ENCODE results near the gene RABEP2. TPM values are rescaled to one million over a fixed set of nuclear protein-coding genes. Genes with fewer than 3 reads are reported as not detected.

The RABEP2 gene
- total and polyA plus RNA-seq, 2 experiments from 2014 or later, result 11.8 to 27.2 TPM

DNA sequence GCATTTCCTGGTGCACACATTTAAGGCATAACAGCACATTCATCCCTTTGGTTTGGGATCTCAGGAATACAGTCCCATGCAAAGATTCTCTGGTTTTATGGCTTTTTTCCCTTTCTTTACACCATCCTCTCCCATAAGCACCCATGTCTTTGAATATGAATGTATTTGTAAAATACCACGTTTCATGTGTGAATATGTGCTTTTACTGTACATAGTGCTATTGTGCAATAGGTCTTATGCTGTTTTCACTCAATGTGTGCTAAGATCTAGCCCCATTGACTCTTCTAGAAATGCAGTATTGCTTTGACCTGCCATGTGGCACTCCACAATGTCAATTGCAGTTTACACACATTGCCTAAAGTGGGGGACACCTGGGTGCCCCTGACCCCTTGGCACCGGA is 39.5 kb upstream of the RABEP2 start (continued):
- TF ChIP-seq ZNF114 (CRISPR knock-in tag; IDR thresholded peaks at IDR 0.05), result no peak
- TF ChIP-seq, protein P1, sequence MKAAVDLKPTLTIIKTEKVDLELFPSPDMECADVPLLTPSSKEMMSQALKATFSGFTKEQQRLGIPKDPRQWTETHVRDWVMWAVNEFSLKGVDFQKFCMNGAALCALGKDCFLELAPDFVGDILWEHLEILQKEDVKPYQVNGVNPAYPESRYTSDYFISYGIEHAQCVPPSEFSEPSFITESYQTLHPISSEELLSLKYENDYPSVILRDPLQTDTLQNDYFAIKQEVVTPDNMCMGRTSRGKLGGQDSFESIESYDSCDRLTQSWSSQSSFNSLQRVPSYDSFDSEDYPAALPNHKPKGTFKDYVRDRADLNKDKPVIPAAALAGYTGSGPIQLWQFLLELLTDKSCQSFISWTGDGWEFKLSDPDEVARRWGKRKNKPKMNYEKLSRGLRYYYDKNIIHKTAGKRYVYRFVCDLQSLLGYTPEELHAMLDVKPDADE (IDR thresholded peaks at IDR 0.05), result no peak
- no peak for TF ChIP-seq STAT1 (IDR thresholded peaks at IDR 0.05; ENCODE audit: unreplicated experiment)
- no peak for TF ChIP-seq EZH2phosphoT487 (IDR thresholded peaks at IDR 0.05; ENCODE audit: unreplicated experiment)
- no peak for TF ChIP-seq CTCF (conservative IDR thresholded peaks at IDR 0.05; ENCODE audit: low read depth in 2 of 2)
- TF ChIP-seq JUNB (IDR thresholded peaks at IDR 0.05; ENCODE audit: unreplicated experiment), result no peak
- TF ChIP-seq CREB1 (CRISPR knock-in tag; IDR thresholded peaks at IDR 0.05; ENCODE audit: low read depth), result no peak
- no peak for TF ChIP-seq POLR2AphosphoS5 (IDR thresholded peaks at IDR 0.05; ENCODE audit: low read depth)

GRCh38 chr16:28964072-28964471 is 39.0 kb upstream of the RABEP2 start:
- H3K4me3 Mint-ChIP-seq, result no peak overlapping the region
- Histone ChIP-seq H3K27ac (ENCODE audit: low read depth) (no peak overlapping the region), H3F3A (replicated peaks; ENCODE audit: low read depth) (no peaks in the 10 kb centered on the region), H3K9me2 (ENCODE audit: insufficient read depth) (no peaks in the 10 kb centered on the region), H3K4me2 (no peak overlapping the region), H3K4me3 (no peak overlapping the region), H3K36me3 (ENCODE audit: insufficient read depth) (peaks cover 29% of the 10 kb centered on the region), H3K4me1 (ENCODE audit: insufficient read depth) (no peaks in the 10 kb centered on the region), H2AFZ (no peak overlapping the region), H3K79me2 (replicated peaks; ENCODE audit: insufficient read depth) (no peaks in the 10 kb centered on the region), H4K20me1 (replicated peaks; ENCODE audit: insufficient read depth) (peaks cover 16% of the 10 kb centered on the region), H3K27me3 (ENCODE audit: insufficient read depth) (no peaks in the 10 kb centered on the region)
- peaks cover 3% of the 10 kb centered on the region for H3K27me3 Mint-ChIP-seq (ENCODE audit: insufficient read depth, low read depth, poor library complexity)
- DNase-seq (ENCODE audit: low spot score), result no peak
- ATAC-seq, result no peak
- H3K9me3 Mint-ChIP-seq, result no peaks in the 10 kb centered on the region
- H3K27ac Mint-ChIP-seq, result no peak overlapping the region
- H3K36me3 Mint-ChIP-seq (ENCODE audit: low read depth), result peaks cover 55% of the 10 kb centered on the region
- no peaks in the 10 kb centered on the region for H3K4me1 Mint-ChIP-seq
- TF ChIP-seq EZH2 (IDR thresholded peaks at IDR 0.05; ENCODE audit: low read depth, unreplicated experiment) (no peak), ZNF114 (CRISPR knock-in tag; IDR thresholded peaks at IDR 0.05) (no peak), NANOG (IDR thresholded peaks at IDR 0.05; ENCODE audit: borderline replicate concordance) (no peak), POLR2AphosphoS5 (IDR thresholded peaks at IDR 0.05; ENCODE audit: low read depth) (no peak), STAT1 (IDR thresholded peaks at IDR 0.05; ENCODE audit: unreplicated experiment) (no peak), CREB1 (CRISPR knock-in tag; IDR thresholded peaks at IDR 0.05; ENCODE audit: low read depth) (no peak), CTCF (conservative IDR thresholded peaks at IDR 0.05; ENCODE audit: low read depth in 2 of 2) (no peak), ZNF331 (CRISPR knock-in tag; IDR thresholded peaks at IDR 0.05; ENCODE audit: low read depth) (no peak), EZH2phosphoT487 (IDR thresholded peaks at IDR 0.05; ENCODE audit: unreplicated experiment) (no peak), JUNB (IDR thresholded peaks at IDR 0.05; ENCODE audit: unreplicated experiment) (no peak)
- TF ChIP-seq, protein P2, sequence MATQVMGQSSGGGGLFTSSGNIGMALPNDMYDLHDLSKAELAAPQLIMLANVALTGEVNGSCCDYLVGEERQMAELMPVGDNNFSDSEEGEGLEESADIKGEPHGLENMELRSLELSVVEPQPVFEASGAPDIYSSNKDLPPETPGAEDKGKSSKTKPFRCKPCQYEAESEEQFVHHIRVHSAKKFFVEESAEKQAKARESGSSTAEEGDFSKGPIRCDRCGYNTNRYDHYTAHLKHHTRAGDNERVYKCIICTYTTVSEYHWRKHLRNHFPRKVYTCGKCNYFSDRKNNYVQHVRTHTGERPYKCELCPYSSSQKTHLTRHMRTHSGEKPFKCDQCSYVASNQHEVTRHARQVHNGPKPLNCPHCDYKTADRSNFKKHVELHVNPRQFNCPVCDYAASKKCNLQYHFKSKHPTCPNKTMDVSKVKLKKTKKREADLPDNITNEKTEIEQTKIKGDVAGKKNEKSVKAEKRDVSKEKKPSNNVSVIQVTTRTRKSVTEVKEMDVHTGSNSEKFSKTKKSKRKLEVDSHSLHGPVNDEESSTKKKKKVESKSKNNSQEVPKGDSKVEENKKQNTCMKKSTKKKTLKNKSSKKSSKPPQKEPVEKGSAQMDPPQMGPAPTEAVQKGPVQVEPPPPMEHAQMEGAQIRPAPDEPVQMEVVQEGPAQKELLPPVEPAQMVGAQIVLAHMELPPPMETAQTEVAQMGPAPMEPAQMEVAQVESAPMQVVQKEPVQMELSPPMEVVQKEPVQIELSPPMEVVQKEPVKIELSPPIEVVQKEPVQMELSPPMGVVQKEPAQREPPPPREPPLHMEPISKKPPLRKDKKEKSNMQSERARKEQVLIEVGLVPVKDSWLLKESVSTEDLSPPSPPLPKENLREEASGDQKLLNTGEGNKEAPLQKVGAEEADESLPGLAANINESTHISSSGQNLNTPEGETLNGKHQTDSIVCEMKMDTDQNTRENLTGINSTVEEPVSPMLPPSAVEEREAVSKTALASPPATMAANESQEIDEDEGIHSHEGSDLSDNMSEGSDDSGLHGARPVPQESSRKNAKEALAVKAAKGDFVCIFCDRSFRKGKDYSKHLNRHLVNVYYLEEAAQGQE (IDR thresholded peaks at IDR 0.05; ENCODE audit: unreplicated experiment), result no peak
- TF ChIP-seq, protein P1 (IDR thresholded peaks at IDR 0.05), result no peak
